ENCODE measurements around the gene MRPL3.

MRPL3 gene

GRCh38 chr3:131502530-131503319, at the start of gene MRPL3:
Gene MRPL3, minus strand, starts transcription at chr3:131502971. Its CDS starts 150 bp downstream, at chr3:131502821.
- peak; percentile 84 for DNase-seq

- DNase-seq = no peak
Observed at GRCh38 chr3:131551761-131552160, 49.0 kb upstream of the MRPL3 start.

GRCh38 chr3:131550562-131551465, 48.0 kb upstream of the MRPL3 start:
- DNase-seq = no peak

GRCh38 chr3:131549340-131549739, 46.6 kb upstream of the MRPL3 start:
- no peak for DNase-seq

- no peak for DNase-seq
Observed at GRCh38 chr3:131547585-131547984, 44.8 kb upstream of the MRPL3 start.

GRCh38 chr3:131546441-131546840, 43.7 kb upstream of the MRPL3 start:
- DNase-seq = no peak

- DNase-seq = no peak
Observed at GRCh38 chr3:131544557-131544956, 41.8 kb upstream of the MRPL3 start.

GRCh38 chr3:131543714-131544113, 40.9 kb upstream of the MRPL3 start:
- no peak for DNase-seq

- DNase-seq = no peak
Observed at GRCh38 chr3:131541288-131541687, 38.5 kb upstream of the MRPL3 start.

GRCh38 chr3:131540821-131541220, 38.0 kb upstream of the MRPL3 start:
- DNase-seq = no peak

- no peak for DNase-seq
Observed at GRCh38 chr3:131540143-131540542, 37.4 kb upstream of the MRPL3 start.

GRCh38 chr3:131538968-131539367, 36.2 kb upstream of the MRPL3 start:
- DNase-seq = no peak

- no peak for DNase-seq
Observed at GRCh38 chr3:131537531-131537930, 34.8 kb upstream of the MRPL3 start.

GRCh38 chr3:131535596-131535995, 32.8 kb upstream of the MRPL3 start:
- DNase-seq = no peak

- no peak for DNase-seq
Observed at GRCh38 chr3:131535131-131535530, 32.4 kb upstream of the MRPL3 start.

GRCh38 chr3:131532645-131533044, 29.9 kb upstream of the MRPL3 start:
- DNase-seq = no peak

- no peak for DNase-seq
Observed at GRCh38 chr3:131530843-131531242, 28.1 kb upstream of the MRPL3 start.

GRCh38 chr3:131530388-131530787, 27.6 kb upstream of the MRPL3 start:
- DNase-seq = no peak

GRCh38 chr3:131526801-131527347, 24.1 kb upstream of the MRPL3 start:
- no peak for DNase-seq

- DNase-seq = no peak
Observed at GRCh38 chr3:131518680-131519079, 15.9 kb upstream of the MRPL3 start.

GRCh38 chr3:131505421-131505820, 2.6 kb upstream of the MRPL3 start:
- DNase-seq = no peak

GRCh38 chr3:131503320-131503635, 507 bp upstream of the MRPL3 start:
- no peak for DNase-seq

GRCh38 chr3:131501949-131502348, 822 bp downstream of the MRPL3 start:
- DNase-seq = no peak

GRCh38 chr3:131494706-131495105, 8.1 kb downstream of the MRPL3 start:
- DNase-seq = no peak

All from stimulated activated CD4-positive, alpha-beta T cell treated with anti-CD3 and anti-CD28 coated beads, Interleukin-4, amount 100 ng/mL, for 1 hour (primary cell).